Pancreas (tissue), 10 donors: Measurements from ENCODE around the gene GLYATL1. TPM values are rescaled to one million over a fixed set of nuclear protein-coding genes. Genes with fewer than 3 reads are reported as not detected.

Experiments used
- ATAC-seq, 4 donors: fragments of 200-7000 bp; cut with Tn5 transposase; one replicate each; pipeline versions ENCODE4 v1.8.0 to v1.9.1; 2020; ENCODE audit warnings: mild to moderate bottlenecking in 4 of 4, moderate library complexity in 4 of 4
- DNase-seq, 6 donors: peaks; one replicate each; pipeline ENCODE4 v3.0.0-alpha.2; 2020
- FAIRE-seq: peaks from 2 replicates; lab custom pipeline; 2012; peaks lifted over from hg19 to GRCh38; lab: Jason Lieb, UNC
- H3K27ac ChIP-seq, 4 donors: fragments of 200-600 bp; sonication (generic); 1 replicate in 3 of 4; 2 replicates in 1 of 4; pipeline versions ENCODE4 v1.5.0 to v1.8.0; 2020
- H3K27me3 ChIP-seq, 4 donors: fragments of 200-600 bp; one replicate each; pipeline ENCODE4 v1.8.0; 2021
- H3K36me3 ChIP-seq, 3 donors: fragments of 200-600 bp; sonication (generic) in 1 of 3; one replicate each; pipeline versions ENCODE4 v1.5.0 to v1.8.0; 2020 to 2021
- H3K4me1 ChIP-seq, 3 donors: fragments of 200-600 bp; one replicate each; pipeline ENCODE4 v1.8.0; 2021
- H3K4me3 ChIP-seq, 4 donors: fragments of 200-600 bp; sonication (generic) in 2 of 4; one replicate each; pipeline versions ENCODE4 v1.5.0 to v1.8.0; 2020 to 2021
- H3K9me3 ChIP-seq, 4 donors: fragments of 200-600 bp; one replicate each; pipeline ENCODE4 v1.8.0; 2021
- WGBS, 2 donors: extraction: QIAGEN DNeasy Blood & Tissue Kit; methylation state at CpG; one replicate each; pipeline ENCODE4 v1.1.7; 2013; 5-methylcytosine and 5-hydroxymethylcytosine counted together
- intact Hi-C, 3 donors: fragments of 100-400 bp; cut with DNase I; formaldehyde crosslinking; loops; one replicate each; pipeline versions ENCODE4 v1.11.1 to v1.14.2; 2022
- polyA plus RNA-seq, 2 donors: library from polyadenylated mRNA; stranded (reverse); fragments of 200-250 nt; gene quantifications; one replicate each; pipeline ENCODE4 v1.2.3, GENCODE V29; 2013
- total RNA-seq, 6 donors: library from RNA; stranded (reverse); fragmentation: NEBNext Ultra II Directional in 4 of 6; extraction: Animal tissue kit (Norgen Biotek cat#: 25700) in 4 of 6; gene quantifications; one replicate each; pipeline versions ENCODE4 v1.2.1 to v1.2.4, GENCODE V29; 2021 to 2023
- TF ChIP-seq, protein P1 (sequence below), 4 donors: fragments of 200-600 bp; sonication (generic) in 3 of 4; IDR thresholded peaks; one replicate each; pipeline versions ENCODE4 v1.5.0 to v1.8.0; 2021; ENCODE audit warnings: antibody characterized with exemption in 4 of 4
- donor health status: healthy with polysubstance abuse.
- donor health status: DM: no; HTN: no; CAD: no; lungs with moderate emphysema.
- donor health status: DM: no; HTN: no; CAD: no.
- donor health status: control.
- donor health status: control.
- donor health status: Bipolar disorder and iron deficiency.
- donor health status: DM: yes; HTN: yes; CAD: no.
- donor health status: DM: no; HTN: no; CAD: no.
- donor health status: DM: no; HTN: no; CAD: no.
- donor health status: DM: yes; HTN: yes; CAD: no.

GLYATL1 gene
- total and polyA plus RNA-seq, 8 donors, result 0.19 to 2.7 (median 0.47) TPM

DNA sequence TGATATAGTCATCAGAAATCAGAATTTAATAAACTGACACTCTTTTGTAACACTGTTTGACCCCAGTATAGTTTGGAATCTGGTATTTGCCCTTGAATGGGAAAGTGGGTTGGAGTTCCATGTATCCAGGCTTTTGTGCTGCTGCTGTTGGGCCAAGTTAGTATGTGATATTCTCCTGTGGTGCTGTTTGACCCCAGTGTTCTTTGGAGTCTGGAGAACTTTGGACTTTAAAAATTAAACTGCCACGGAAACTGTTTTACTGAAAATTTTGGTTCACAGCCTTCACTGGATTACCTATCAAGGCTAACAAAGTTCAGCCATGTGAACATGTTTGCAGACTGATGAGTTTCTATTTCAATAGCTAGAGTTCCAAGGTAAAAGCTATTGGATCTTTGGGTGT, 740 bp downstream of the GLYATL1 start:
- 55 to 73% methylated on average over 1 of the region's 1 CpG for WGBS, 2 donors
- H3K4me1 ChIP-seq, result no peaks in the 10 kb centered on the region
- DNase-seq, result no peak
- H3K27me3 ChIP-seq, result no peaks in the 10 kb centered on the region
- FAIRE-seq, result no peak
- H3K4me3 ChIP-seq, result no peak overlapping the region
- H3K9me3 ChIP-seq, result no peaks in the 10 kb centered on the region
- H3K27ac ChIP-seq, result no peak overlapping the region
- ATAC-seq, result no peak
- TF ChIP-seq, protein P1, sequence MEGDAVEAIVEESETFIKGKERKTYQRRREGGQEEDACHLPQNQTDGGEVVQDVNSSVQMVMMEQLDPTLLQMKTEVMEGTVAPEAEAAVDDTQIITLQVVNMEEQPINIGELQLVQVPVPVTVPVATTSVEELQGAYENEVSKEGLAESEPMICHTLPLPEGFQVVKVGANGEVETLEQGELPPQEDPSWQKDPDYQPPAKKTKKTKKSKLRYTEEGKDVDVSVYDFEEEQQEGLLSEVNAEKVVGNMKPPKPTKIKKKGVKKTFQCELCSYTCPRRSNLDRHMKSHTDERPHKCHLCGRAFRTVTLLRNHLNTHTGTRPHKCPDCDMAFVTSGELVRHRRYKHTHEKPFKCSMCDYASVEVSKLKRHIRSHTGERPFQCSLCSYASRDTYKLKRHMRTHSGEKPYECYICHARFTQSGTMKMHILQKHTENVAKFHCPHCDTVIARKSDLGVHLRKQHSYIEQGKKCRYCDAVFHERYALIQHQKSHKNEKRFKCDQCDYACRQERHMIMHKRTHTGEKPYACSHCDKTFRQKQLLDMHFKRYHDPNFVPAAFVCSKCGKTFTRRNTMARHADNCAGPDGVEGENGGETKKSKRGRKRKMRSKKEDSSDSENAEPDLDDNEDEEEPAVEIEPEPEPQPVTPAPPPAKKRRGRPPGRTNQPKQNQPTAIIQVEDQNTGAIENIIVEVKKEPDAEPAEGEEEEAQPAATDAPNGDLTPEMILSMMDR (IDR thresholded peaks at IDR 0.05), result no peak
- H3K36me3 ChIP-seq, result no peaks in the 10 kb centered on the region
- intact Hi-C loops, result no loop called here

DNA sequence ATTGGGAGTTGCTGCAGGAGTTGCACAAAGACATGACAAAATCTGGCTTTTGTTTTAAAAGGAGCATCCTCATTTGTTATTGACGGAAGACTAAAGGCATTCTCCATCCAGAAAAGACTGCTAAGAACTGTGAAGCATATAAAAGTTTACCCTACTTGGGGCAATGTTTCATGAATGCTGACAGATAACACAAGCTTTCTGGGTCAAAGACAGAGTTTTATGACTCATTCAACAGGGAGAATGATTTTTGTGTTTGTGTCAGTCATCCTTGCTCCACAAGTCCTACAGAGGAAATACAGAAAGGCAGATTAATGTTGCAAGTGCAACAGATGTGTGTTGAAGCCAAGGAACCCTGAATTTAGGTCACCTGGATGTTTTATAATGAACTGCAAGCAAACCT, 2.5 kb downstream of the GLYATL1 start:
- intact Hi-C loops, result no loop called here
- 92 to 100% methylated on average over 1 of the region's 1 CpG for WGBS, 2 donors
- H3K27ac ChIP-seq, result no peak overlapping the region
- no peaks in the 10 kb centered on the region for H3K27me3 ChIP-seq
- H3K4me1 ChIP-seq, result no peaks in the 10 kb centered on the region
- DNase-seq (no peak), FAIRE-seq (no peak), ATAC-seq (no peak)
- TF ChIP-seq, protein P1 (IDR thresholded peaks at IDR 0.05), result no peak
- no peak overlapping the region for H3K4me3 ChIP-seq
- no peaks in the 10 kb centered on the region for H3K36me3 ChIP-seq
- H3K9me3 ChIP-seq, result no peaks in the 10 kb centered on the region

DNA sequence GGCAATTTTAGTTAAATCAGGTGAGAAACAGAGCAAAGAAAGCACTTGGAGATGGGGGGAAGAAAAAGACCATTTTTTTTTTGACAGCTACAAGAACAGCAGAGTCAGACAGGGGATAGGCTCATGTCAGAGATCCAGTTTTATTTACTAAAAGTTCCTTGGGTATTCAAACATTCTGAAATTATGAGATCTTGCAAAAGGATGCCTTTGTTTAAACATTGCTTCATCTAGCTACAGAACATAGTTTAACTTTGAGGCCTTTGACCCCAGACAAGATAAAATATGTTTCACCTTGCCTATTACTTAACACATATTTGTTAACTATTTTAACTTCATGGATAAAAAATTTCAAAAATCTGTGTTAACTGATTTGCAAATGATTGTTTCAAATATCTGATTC, 6.4 kb downstream of the GLYATL1 start:
- no peaks in the 10 kb centered on the region for H3K9me3 ChIP-seq
- no peaks in the 10 kb centered on the region for H3K4me1 ChIP-seq
- DNase-seq, result no peak
- TF ChIP-seq, protein P1 (IDR thresholded peaks at IDR 0.05), result no peak
- ATAC-seq, result no peak
- intact Hi-C loops, result no loop called here
- H3K36me3 ChIP-seq, result no peaks in the 10 kb centered on the region
- FAIRE-seq, result no peak
- H3K27me3 ChIP-seq, result no peaks in the 10 kb centered on the region
- H3K27ac ChIP-seq, result no peak overlapping the region
- H3K4me3 ChIP-seq, result no peak overlapping the region

DNA sequence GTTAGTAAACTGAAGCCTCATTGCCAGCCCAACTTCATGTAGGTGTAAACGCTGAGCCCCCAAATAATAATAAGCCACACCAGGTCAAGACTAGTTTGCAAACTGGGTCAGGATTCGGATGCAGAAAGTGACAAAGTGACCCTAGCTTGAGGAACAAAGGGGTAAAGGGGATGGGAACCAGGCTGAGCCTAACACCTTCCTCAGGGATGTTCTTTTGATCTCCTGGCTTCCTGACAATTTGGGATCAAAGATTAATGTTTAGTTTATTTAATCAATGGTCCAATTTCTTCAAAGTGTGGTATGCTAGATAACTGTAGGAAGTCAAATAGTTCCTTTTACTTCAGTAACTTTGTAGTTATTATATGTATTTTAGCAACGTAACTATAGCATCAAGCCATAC, 9.9 kb downstream of the GLYATL1 start:
- intact Hi-C loops, result no loop called here
- Histone ChIP-seq H3K4me1 (no peaks in the 10 kb centered on the region), H3K27ac (no peak overlapping the region), H3K27me3 (peaks cover 0 to 3% (median 0%) of the 10 kb centered on the region in 4 donors), H3K36me3 (no peaks in the 10 kb centered on the region), H3K9me3 (no peaks in the 10 kb centered on the region), H3K4me3 (no peak overlapping the region)
- FAIRE-seq (no peak), ATAC-seq (no peak), DNase-seq (no peak)
- TF ChIP-seq, protein P1 (IDR thresholded peaks at IDR 0.05), result no peak
- 67% methylated on average over 3 of the region's 3 CpGs for WGBS, 2 donors

DNA sequence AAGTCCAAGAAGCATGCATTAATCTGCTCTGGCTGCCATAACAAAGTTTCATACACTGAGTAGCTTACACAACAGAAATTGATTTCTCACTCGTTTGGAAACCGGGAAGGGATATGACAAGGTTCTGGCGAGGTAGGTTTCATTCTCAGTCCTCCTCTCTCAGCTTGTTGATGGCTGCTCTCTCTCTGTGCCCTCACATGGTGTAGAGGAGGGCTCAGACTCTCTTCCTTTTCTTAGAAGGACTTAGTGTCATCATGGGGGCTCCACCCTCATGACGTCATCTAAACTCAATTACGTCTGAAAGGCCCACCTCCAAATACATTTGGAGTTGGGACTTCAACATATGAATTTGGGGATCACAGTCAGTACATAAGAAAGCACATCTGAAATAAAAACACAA, 18.6 kb downstream of the GLYATL1 start:
- TF ChIP-seq, protein P1 (IDR thresholded peaks at IDR 0.05), result no peak
- intact Hi-C loops, result loop anchor here in 1 of 3 donors (10.0 kb wide), 1 partner anchor 107 kb away; no protein-coding TSS in a partner anchor
- peaks cover 0 to 4% (median 0%) of the 10 kb centered on the region in 4 donors for H3K27me3 ChIP-seq
- no peak overlapping the region for H3K27ac ChIP-seq
- ATAC-seq (no peak), FAIRE-seq (no peak), DNase-seq (no peak)
- H3K9me3 ChIP-seq, result no peaks in the 10 kb centered on the region
- WGBS, 2 donors, result 23 to 28% methylated on average over 5 of the region's 5 CpGs
- no peaks in the 10 kb centered on the region for H3K4me1 ChIP-seq
- H3K4me3 ChIP-seq, result no peak overlapping the region
- no peaks in the 10 kb centered on the region for H3K36me3 ChIP-seq
